ENCODE results near the gene ZNF736. TPM values are rescaled to one million over a fixed set of nuclear protein-coding genes. Genes with fewer than 3 reads are reported as not detected.
"Not testable (repeated sequence)": the region's sequence is repeated elsewhere in the genome, so short reads cannot be mapped to it uniquely, and the experiment has no call there.

Gene ZNF736
- total RNA-seq, result 63.8 TPM

DNA sequence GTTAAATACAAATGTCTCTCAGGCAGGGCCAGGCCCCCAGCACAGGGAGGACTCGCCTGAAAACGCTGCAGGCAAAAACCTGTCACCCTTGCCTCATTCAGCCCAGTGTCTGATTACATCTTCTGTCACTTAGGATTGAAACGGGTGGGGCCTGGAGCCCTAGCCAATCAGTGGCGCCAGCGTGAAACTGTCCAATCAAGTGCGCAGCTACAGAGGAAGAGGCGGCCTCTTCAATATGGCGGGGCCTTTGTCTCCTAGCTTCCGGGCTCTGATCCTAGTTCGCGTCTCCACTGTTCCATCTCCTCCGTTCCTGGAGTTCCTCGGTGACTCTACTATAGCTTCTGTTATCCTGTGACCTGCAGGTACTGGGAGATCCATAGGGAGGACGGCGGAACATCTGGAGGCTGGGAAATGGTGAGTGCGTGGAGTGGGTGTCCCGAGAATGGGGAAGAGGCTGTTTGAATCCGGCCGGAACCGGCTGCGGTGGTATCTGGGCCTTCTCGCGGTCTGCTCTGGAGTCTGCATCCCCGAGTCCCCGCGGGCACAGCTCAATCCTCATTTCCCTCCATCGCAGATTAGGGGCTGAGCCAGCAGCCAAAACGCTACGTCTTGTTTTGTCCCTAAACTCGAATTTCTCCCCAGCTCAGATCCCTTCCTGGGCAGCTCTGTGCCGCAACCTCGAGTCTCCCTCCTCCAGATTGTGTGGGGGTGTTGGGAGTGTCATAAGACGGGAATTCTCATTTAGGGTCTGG, at the start of gene ZNF736:
Gene ZNF736 (plus strand): TSS at position 222 of the 752 bp plus-strand sequence. CDS start 190 bp downstream, at position 412.
- DNase-seq, result peak; percentile 90

DNA sequence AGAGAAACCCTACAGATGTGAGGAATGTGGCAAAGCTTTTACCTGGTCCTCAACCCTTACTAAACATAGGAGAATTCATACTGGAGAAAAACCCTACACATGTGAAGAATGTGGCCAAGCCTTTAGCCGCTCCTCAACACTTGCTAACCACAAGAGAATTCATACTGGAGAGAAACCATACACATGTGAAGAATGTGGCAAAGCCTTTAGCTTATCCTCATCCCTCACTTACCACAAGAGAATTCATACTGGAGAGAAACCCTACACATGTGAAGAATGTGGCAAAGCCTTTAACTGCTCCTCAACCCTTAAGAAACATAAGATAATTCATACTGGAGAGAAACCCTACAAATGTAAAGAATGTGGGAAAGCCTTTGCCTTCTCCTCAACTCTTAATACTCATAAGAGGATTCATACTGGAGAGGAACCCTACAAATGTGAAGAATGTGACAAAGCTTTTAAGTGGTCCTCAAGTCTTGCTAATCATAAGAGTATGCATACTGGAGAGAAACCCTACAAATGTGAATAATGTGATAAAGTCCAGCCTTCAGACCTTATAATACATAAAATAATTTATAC, 47.3 kb upstream of the ZNF736 start:
- DNase-seq, result no peak

DNA sequence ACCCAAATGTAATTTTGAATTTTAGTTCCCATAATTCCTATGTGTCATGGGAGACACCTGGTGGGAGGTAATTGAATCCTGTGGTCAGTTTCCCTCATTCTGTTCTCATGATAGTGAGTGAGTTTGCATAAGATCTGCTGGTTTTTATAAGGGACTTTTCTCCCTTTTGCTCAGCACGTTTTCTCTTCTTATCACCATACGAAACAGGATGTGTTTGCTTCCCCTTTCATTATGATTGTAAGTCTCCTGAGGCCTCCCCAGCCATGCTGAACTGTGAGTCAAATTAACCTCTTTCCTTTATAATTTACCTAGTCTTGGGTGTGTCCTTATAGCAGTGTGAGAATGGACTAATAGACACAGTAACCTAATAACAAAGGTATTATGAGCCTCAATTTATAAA, 36.1 kb upstream of the ZNF736 start:
- DNase-seq, result no peak

DNA sequence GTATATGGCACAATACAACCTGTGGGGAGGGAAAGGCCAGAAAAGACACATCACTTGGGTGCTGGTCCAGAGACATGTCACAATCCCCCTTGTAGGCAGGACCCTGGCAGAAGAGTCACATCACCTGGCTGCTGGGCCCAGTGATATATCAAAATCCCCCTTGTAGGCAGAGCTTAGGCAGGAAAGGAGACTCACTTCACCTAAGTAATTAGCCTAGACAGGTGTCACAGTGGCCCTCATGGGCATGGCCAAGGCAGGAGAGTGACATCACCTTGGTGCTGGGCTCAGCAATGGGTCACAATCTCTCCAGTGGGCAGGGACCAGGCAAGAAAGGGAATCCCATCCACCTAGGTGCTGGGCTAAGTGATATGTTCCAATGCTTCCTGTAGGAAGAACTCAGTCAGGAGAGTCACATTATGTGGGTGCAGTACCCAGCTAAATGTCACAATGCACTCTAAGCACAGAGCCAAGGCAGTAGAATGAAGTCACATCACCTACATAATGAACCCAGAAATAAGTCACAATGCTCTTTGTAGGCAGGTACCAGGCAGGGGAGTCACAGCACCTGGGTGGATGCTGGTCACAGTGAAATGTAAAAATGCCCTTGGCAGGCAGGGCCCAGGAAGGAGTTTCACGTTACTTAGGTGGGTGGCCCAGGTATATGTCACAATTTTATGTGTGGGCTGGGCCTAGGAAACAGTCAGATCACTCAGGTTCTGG, 18.9 kb upstream of the ZNF736 start:
- DNase-seq, result no peak

DNA sequence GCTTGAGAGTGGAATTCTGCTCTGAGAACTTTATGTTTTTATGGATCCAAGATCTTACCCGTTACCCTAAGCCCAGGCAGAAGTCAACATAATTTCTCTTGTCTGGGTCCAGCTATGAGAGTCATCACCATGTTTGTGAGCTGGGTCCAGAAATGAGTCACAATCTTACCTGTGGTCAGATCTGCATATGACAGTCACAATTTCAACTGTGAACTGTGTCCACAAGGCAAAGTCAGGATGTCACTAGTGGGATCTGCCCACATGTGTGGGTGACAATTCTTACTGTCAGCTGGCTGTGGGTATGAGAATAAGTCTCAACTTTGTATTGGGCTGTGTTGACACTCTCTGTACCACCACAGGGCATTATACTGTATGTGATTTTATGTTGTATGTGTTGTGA, 16.3 kb upstream of the ZNF736 start:
- not testable (repeated sequence) for DNase-seq

DNA sequence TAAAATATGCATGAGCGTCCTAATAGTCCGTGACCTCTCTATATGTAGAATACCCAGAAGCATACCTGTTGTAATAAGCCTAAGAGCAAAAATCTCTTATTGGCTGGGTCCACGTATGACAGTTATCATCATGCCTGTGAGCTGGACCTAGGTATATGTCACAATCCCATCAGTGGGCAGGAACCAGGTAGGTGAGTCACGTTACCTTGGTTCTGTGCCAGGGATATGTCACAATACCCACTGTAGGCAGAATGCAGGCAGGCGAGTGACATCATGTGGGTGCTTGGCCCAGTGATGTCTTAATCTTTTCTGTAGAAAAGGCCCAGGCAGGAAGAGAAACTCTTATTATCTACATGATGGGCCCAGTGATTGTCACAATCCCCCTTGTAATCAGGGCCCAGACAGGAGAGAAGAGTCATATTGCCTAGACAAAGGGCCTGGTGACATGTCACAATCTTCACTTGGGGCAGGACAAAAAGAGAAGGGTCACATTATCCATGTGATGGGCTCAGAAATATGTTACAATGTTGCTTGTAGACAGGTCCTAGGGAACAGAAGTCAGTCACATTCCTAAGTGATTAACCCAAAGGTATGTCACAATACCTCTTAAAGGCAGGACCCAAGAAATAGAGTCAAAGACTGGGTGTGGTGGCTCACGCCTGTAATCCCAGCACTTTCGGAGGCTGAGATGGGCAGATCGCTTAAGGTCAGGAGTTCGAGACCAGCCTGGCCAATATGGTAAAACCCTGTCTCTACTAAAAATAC, 12.9 kb upstream of the ZNF736 start:
- no peak for DNase-seq

DNA sequence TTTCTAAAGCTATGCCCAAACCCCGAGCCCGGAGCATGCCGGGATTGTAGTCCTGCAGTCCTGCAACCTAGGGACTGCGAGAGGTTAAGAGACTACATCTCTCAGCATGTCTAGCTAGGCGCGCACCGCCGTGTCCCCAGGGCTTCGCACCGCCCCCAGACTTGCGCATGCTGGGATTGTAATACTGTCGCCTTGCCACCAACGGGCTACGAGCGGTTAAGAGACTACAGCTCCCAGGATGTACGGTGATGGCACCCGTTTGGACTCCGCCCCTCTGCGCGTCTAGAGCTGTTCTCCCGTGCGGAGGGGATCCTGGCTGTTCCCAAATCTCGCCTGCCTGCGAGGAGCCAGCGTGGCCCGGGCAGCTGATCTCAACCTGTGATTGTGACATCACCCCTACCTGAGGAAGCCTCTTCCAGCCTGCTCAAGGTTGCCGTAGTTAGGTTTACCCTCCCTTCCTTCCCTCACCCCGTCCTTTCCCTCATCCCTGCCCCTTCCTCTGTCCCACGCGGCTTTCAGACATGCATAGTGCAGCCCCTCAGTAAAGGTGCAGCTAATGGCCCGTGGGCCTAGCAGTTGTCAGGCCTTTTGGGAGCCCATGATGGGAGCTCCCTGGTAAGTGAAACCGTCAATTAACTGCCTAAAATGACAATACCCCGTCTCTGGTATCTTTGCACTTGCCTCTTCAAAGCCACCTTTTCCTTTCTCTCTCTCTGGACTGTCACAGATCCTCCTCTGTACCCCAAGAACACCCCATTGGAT, 6.3 kb upstream of the ZNF736 start:
- peak; percentile 97 for DNase-seq

DNA sequence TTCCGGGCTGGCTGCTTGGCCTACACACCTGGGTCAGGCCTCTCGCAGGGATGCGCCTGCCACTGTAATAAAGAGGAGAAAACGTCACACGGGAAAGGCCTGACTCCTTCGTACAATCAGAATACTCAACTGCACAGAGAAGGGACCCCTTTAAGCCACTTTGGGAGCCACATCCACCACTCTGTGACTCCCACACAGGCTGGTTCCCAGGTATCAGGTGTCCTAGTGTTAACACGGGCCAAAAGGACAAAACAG, 5.8 kb upstream of the ZNF736 start:
- no peak for DNase-seq

DNA sequence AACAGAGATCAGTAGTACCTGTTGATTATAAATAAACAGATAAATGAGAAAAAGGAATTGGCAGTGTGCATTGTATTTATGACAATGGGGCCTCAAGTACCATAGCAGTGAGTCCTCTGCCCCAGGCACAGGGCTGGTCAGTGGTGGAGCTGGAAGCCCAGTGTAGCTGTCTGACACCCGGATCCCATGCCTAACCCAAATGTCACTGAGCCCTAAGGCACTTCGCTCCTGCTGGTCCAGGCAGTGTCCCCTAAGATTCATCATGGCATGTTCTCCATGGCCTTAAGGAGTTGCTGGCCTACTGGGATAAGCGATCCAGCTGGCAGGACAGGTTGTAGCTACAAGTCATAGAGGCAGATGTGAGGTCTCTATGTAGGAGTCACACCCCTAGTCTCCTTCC, 3.3 kb upstream of the ZNF736 start:
- no peak for DNase-seq

DNA sequence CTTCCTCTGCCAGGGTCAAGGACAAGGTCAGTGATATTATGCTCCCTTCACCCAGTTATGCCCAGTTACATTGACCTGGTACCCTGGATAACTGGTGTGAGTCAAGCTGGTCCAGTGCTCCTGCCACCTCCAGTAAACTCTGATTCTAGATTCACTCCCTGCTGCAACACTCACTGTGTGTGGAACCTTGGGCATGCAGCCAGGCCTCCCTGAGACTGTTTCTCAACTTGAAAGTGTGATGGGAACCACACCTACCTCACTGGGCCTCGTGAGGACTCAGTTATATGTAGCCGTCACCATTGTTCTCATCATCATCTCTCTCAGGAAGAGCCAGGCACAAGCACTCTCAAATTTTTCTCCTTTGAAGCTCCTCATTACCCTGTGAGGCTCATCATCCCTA, 935 bp upstream of the ZNF736 start:
- no peak for DNase-seq

DNA sequence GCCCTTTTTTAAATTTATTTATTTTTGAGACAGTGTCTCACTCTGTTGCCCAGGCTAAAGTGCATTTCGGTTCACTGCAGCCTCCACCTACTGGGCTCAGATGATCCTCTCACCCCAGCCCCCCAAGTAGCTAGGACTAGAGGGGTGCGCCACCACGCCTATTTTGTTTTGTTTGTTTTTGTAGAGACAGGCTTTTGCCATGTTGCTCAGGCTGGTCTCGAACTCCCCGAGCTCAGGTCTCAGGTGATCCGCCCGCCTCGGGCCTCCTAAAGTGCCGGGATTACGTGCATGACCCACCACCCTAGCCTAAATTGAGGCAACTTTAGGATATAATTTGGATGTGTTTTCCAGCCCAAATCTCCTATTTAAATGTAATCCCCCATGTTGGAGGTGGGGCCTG, 805 bp downstream of the ZNF736 start:
- no peak for DNase-seq

DNA sequence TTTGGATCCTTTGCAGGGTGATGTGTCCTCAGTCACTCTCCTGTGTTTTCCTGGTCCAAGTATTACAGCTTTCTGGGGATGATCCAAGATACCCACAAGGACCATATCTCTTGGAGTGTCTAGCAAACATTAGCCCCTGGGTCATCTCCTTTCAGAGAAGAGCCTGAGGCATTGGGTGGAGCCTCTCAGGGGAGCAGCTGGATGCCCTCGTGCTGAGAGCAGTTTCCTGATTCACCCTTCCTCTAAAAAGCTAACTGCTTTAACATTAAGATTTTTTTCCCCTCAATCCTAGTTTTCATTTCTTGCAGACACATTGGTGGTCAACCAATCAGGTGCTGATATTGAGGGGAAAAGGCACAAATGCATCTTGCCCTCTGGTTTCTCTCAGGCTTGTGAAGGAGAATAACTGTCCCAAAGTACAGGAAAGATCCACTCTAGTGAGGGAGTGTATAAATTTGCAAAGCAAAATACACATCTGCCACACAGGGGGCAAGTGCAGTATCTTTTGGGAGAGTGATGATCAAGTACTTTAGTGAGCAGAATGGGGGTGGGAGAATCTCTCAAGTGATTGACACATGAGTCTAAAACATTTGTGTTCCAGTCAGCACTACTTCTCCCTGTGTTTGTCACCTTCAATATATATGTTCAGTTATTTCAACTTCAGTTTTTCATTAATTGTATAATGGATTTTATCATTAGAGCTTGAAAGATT, 2.4 kb downstream of the ZNF736 start:
- DNase-seq, result not testable (repeated sequence)

DNA sequence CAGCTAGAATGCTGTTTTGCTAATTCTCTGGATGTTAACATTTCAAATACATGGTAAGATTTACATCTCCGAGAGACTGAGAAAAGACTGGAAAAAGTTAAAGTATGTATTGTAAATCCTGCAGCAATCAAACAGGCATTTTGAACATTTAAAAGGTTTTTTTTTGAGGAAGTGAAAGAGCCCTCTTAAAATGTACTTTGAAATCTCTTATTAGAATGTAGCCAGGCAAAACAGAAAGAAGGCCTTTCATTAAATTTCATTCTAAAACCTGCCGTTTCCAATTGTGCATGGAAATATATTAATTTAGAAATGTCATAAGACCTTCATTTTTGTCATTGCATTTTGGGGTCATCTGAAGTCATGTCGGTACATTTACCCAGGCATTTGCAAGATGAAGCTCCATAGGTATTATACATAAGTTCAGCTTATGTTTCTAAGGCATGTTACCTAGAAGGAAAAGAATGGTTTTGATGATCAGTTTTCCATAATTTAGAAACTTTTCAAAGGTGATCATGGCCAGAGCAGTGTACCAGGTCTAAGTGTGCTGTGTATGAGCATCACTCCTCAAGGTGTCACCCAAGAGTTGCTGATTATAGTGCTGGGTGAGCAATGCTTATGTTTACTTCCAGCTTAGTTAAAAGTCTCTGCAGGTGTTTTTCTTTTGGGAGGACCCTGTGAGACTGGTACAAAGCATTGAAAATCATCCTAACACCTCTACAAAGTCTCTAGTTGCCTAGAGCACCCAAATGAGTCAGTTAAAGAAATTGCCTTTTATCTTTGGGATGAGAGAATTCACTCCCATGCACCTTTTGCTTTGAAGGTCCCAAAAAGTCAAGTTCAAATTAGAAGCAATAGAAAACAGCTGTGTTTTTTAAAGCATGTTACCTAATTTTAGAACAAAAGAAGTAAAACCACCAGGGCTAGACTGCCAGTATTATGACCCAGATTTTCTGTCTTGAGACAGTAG, 7.1 kb downstream of the ZNF736 start:
- DNase-seq, result no peak

DNA sequence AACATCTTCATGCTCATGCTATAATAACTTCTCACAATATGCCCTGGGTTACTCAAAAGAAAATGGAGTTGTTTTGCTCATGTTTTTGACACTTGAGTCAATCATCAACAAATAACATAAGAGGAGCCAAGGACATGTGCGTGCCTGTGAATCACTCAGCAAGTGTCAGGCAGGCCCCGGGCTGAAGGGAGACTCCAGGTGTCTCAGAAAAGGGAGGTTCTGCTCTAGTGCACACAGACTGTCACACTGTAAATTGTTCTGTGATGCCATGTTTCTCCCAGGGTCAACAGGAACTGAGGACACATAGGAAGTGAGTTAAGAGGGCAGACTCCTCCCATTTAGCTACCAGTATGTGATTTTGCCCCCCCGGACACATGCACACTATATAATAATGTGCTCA, 10.4 kb downstream of the ZNF736 start:
- not testable (repeated sequence) for DNase-seq

DNA sequence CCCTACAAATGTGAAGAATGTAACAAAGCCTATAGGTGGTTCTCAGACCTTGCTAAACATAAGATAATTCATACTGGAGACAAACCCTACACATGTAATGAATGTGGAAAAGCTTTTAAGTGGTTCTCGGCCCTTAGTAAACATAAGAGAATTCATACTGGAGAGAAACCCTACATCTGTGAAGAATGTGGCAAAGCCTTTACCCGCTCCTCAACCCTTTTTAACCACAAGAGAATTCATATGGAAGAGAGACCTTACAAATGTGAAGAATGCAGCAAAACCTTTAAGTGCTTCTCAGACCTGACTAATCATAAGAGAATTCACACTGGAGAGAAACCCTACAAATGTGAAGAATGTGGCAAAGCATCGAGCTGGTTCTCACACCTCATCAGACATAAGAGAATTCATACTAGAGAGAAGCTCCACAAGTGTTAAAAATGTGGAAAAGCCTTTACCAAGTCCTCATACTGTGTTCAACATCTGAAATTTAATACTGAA, 35.0 kb downstream of the ZNF736 start:
- DNase-seq, result not testable (repeated sequence)

DNA sequence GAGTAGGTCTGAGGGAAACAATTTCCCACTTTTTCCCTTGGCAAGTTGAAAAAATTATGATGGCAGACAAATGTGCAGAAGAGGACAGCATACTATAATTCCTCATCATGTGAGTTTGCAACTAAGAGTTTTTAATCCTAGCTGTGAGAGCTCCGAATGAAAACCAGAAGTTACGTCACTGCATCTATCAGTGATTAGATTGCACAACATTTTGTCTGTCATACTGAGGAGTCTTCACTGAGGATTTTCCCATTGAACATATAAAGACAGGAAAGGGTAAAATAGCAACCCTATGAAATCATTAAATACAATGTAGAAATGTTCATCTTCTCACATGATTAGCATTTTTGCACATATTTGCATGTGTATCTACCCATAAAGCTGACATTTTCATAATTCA, 45.8 kb downstream of the ZNF736 start:
- no peak for DNase-seq

DNA sequence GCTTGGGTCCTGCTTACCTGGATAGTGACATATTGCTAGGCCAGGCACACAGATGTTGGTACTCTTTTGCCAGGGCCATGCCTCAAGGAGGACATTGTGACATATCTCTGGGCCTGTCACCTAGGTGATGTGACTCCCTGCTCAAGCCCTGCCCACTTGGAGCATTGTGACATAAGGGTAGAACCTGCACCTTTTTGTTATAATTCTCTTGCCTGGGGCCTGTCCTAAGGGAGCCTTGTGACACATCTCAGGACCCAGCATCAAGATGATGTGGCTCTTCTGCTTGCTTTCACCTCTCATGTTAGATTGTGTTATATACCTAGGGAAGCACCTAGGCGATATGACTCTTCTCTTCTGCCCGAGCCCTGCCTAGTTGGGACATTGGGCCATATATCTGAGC, 57.4 kb downstream of the ZNF736 start:
- DNase-seq, result no peak

DNA sequence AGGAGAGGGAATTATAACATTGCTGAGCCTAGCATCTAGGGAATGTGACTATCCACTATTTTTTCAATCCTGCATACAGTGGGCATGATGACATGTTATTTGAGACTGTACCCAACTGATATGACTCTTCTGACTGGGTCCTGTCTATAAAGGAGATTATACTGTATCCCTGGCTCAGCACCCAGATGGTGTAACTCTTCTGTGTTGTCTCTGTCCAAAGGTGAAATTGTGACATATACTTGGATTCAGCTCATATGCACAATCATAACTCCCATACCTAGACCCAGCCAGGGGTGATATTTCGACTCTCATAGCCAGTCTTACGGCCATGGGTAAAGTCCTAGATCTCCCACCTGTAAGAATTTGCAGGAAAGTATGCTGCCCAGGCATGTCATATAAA, 59.3 kb downstream of the ZNF736 start:
- no peak for DNase-seq

DNA sequence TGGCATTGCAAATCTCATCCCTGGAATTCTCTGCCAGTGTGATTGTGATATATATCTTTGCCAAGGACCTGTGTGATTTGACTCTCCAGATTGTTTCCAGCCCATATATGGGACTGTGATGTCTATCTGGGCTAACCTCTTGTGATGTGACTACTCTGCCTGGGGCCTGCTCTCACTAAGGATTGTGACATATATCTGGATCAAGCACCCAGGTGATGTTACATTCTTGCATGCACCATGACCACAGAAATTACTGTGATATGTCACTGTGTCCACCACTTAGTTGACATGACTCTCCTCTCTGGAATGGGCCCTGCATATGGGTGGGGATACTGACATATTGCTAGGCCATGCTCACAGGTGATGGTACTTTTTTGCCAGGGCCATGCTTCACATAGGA, 86.6 kb downstream of the ZNF736 start:
- no peak for DNase-seq

Measured in occipital lobe (tissue), 2 donors.